ENCODE results near the gene UGP2. TPM values are rescaled to one million over a fixed set of nuclear protein-coding genes. Genes with fewer than 3 reads are reported as not detected.
"Not testable (repeated sequence)": the region's sequence is repeated elsewhere in the genome, so short reads cannot be mapped to it uniquely, and the experiment has no call there.

Gene UGP2
- polyA plus RNA-seq, result 100 to 1,000 TPM in 2 of 3 donors, 10 to 100 TPM in 1; 54.4 to 234 (median 171) TPM

DNA sequence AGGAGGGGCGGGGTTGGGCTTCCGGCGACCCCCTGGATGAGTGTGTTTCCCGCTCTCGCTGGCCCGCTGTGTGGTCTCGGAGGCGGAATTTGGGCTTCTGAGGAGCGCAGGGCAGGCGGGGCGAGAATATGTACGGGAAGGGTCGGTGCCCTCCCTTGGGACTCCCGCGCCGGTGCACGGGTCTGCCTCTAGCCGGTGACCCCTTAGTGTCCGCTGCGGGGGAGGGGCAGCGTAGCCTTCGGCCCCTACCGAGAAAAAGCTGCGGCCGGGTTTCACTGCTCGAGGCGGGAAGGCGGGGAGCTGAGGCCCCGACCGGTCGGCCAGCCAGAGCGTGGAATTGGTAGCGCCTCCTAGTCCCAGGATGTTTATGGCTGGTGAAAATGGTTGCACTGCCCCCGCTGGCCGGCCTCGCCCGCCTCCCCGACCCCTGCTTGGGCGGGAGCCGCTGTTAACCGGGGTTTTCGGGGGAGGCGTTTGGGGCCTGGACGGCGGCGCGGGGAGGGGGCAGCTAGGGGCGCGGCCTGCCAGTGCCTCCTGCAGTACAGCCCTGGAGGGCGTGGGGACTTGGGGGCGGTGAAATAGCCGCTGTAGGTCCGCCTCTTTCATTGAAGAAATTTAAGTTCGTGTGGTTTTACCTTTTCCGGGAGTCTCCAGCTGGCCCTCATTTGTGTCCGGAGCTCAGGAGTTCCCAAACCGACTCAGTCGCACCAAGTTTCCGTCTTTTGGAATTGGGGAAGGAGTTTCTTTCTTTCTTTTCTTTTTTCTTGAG, at the start of gene UGP2:
UGP2 (plus strand) TSS at position 643 of the 769 bp plus-strand sequence. CDS start 290 bp downstream, outside the sequence.
- peak within 1 kb of the TSS; percentile 89 for H3K27ac ChIP-seq (ENCODE audit: low read depth, low read length)
- WGBS, 3 donors, result 0 to 1% (median 0%) methylated on average over 56 to 59 of the region's 59 CpGs

DNA sequence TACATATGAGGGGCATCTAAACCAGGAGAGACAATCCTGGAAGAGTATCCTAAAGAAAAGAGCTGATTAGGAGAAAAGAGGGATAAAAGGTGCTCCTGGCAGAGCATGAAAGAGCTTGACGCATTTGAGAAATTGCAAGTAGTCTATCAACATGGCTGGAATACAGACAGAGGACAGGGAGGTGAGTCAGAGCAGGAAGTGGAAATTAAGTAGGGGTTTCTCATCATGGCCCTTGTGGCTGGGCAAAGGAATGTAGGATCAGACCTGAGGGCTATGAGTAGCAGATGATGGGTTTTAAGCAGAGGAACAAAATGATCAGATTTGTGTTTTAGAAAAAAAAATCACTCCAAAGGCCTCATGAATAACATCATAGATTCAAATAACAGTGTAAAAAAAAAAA, 49.2 kb upstream of the UGP2 start:
- H3K27ac ChIP-seq (ENCODE audit: low read depth, low read length), result no peak overlapping the region
- 92 to 100% (median 97%) methylated on average over 1 of the region's 1 CpG for WGBS, 3 donors

DNA sequence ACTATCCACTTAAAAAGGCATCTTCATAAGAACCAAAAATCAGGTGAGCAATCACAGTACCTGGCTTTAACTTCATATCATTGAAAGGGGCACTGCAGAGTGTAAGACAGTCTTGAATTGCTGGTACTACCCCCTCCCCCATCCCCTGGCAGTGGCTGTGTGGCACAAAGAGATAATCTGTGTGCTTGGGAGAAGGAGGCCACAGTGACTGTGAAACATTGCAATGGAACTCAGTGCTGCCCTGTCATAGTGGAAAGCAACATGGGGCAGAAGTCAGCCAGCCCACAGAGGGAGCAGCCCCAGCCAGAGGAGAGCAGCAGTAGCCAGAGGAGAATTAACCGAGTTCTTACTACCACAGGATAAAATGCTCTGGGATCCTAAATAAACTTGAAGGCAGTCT, 45.3 kb upstream of the UGP2 start:
- WGBS, 3 donors, result 93 to 100% (median 96%) methylated on average over 1 of the region's 1 CpG
- no peak overlapping the region for H3K27ac ChIP-seq (ENCODE audit: low read depth, low read length)

DNA sequence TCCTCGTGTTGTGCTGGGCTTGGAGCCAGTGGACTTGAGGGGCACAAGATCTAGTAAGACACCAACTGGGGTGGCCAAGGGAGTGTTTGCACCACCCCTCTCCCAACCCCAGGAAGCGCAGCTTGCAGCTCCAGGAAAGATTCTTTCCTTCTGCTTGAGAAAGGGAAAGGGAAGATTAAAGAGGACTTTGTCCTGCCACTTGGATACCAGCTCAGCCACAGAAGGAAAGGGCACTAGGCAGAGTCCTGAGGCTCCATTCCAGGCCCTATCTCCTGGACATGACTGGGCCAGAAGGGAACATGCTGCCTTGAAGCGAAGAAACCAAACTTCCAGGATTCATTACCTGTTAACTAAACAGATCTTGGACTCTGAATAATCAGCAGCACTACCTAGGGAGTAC, 44.9 kb upstream of the UGP2 start:
- WGBS, 3 donors, result 92 to 98% (median 94%) methylated on average over 3 of the region's 3 CpGs
- H3K27ac ChIP-seq (ENCODE audit: low read depth, low read length), result no peak overlapping the region

DNA sequence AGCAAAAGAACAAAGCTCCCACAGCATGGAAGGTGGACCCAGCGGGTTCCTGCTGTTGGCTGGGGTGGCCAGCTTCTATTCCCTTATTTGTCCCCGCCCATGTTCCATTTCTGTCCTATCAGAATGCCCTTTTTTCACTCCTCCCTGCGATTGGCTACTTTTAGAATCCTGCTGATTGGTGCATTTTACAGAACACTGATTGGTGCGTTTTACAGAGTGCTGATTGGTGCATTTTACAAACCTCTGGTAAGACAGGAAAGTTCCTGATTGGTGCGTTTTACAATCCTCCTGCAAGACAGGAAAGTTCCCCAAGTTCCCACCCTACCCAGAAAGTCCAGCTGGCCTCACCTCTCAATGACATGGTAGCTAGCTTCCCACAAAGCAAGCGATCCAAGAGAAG, 40.2 kb upstream of the UGP2 start:
- H3K27ac ChIP-seq (ENCODE audit: low read depth, low read length), result no peak overlapping the region
- 92 to 95% (median 93%) methylated on average over 6 of the region's 6 CpGs for WGBS, 3 donors

DNA sequence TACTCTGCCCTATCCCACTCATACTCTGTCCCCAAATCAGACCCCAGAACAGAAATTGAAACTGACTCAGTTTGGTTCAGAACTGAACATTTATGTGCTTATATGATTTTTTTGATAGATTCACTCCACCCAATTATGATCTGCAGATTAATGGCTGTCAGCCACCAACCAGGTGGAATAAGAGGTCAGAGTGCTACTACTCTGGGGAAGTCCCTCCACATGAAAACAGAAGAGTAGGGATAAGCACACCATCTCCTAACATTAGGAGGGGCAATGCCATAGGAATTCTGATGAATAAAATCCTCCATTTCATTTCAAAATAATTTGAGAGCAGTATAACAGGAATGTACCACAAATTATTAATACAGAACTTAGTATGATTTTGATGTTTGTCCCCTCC, 36.3 kb upstream of the UGP2 start:
- H3K27ac ChIP-seq (ENCODE audit: low read depth, low read length), result no peak overlapping the region

DNA sequence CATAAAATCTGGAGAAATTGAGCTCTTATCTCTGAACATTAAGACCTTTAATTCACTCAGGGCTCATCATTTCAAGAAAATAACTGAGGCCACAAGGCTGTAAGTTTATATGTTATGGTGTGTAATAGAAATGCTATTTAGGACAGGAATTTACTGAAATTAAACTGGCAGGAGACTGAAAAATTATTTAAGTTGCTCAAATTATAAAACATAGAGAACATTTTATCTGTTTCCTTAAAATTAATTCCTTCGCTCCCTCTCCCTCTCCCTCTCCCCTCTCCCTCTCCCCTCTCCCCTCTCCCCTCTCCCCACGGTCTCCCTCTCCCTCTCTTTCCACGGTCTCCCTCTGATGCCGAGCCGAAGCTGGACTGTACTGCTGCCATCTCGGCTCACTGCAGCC, 33.7 kb upstream of the UGP2 start:
- H3K27ac ChIP-seq (ENCODE audit: low read depth, low read length), result not testable (repeated sequence)
- 86 to 100% (median 100%) methylated on average over 1 of the region's 6 CpGs for WGBS, 3 donors

DNA sequence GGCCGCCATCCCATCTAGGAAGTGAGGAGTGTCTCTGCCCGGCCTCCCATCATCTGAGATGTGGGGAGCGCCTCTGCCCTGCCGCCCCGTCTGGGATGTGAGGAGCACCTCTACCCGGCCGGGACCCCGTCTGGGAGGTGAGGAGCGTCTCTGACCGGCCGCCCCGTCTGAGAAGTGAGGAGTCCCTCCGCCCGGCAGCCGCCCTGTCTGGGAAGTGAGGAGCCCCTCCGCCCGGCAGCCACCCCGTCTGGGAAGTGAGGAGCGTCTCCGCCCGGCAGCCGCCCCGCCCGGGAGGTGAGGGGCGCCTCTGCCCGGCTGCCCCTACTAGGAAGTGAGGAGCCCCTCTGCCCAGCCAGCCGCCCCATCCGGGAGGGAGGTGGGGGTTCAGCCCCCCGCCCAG, 32.8 kb upstream of the UGP2 start:
- WGBS, 3 donors, result 95 to 96% (median 96%) methylated on average over 19 to 29 of the region's 29 CpGs
- not testable (repeated sequence) for H3K27ac ChIP-seq (ENCODE audit: low read depth, low read length)

DNA sequence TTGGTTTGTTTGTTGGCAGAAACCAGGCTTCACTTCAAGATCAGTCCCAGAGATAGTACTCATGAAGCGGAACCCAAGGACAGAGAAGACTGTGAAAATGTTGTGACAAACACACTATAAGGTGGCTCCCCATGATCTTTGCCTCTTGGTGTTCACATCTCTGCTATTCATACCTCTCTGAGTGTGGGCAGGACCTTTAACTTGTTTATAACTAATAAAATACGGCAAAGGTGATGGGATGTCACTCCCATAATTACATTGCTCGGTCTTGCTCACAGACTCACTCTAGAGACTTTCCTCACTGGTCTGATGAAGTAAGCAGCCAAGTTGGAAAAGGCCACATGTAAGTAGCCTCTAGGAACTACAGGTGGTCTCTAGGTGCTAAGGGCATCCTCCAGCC, 30.6 kb upstream of the UGP2 start:
- 93 to 97% (median 96%) methylated on average over 3 of the region's 3 CpGs for WGBS, 3 donors
- no peak overlapping the region for H3K27ac ChIP-seq (ENCODE audit: low read depth, low read length)

DNA sequence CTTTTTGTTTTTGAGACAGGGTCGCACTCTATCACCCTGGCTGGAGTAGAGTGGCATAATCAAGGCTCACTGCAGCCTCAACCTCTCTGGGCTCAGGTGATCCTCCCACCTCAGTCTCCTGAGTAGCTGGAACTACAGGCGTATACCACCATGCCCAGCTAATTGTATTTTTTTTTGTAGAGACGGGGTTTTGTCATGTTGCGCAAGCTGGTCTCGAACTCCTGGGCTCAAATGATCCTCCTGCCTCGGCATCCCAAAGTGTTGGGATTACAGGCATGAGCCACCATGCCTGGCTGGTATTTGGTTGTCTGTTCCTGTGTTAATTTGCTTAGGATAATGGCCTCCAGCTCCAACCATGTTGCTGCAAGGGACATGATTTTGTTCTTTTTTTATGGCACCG, 29.8 kb upstream of the UGP2 start:
- 94 to 98% (median 98%) methylated on average over 7 of the region's 7 CpGs for WGBS, 3 donors
- H3K27ac ChIP-seq (ENCODE audit: low read depth, low read length), result not testable (repeated sequence)

DNA sequence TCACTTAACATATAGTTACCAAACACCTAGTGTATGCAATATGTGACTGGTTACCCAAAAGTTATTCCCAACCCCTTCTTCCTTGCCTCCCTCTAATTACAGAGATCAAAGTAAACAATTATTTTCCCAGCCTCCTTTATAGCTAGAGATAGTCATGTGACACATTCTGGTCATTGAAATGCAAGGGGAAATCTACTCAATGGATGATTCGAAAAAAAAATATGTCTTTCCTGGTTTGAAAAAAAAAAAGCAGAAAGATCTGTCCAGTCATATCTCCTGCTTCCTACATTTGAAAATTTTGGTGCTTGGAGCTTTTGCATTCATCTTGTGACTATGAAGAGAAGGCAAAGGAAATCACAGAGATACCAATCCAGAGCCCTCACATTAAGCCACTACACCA, 27.6 kb upstream of the UGP2 start:
- no peak overlapping the region for H3K27ac ChIP-seq (ENCODE audit: low read depth, low read length)
- WGBS, 3 donors, result 73 to 82% (median 80%) methylated on average over 1 of the region's 1 CpG

DNA sequence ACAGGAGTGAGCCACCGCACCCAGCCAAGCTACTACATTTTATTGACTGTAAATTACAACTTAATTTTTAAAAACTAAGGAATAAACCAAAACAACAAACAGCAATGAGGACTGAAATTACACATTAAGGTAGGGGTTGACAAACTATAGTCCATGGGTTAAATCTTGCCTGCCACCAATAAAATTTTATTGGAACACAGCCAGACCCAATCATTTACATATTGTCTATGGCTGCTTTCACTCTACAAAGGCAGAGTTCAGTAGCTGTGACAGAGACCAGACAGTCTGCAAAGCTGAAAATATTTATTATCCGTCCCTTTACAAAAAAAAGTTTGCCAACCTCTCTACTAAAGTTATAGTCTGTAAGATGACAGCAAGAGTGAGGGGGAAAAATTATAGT, 24.3 kb upstream of the UGP2 start:
- WGBS, 3 donors, result 45 to 74% (median 68%) methylated on average over 2 of the region's 2 CpGs
- no peak overlapping the region for H3K27ac ChIP-seq (ENCODE audit: low read depth, low read length)

DNA sequence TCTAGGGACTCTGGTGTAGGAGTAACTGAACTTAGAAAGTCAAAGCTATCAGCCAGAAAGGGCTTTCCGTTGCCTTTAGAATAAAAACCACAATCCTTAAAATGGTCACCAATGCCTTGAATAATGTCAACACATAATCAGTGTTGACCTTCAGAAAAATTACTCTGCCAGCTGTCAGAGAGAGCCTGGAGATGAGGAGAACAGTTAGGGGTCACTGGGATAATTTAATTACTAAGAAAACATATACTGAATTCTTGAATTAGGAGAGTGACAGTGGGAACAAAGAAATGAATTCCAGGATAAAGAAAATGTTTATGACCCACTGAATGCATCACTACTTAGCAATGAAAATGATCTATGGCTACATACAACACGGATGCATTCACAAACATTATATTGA, 23.4 kb upstream of the UGP2 start:
- 85 to 92% (median 91%) methylated on average over 2 of the region's 2 CpGs for WGBS, 3 donors
- H3K27ac ChIP-seq (ENCODE audit: low read depth, low read length), result no peak overlapping the region

DNA sequence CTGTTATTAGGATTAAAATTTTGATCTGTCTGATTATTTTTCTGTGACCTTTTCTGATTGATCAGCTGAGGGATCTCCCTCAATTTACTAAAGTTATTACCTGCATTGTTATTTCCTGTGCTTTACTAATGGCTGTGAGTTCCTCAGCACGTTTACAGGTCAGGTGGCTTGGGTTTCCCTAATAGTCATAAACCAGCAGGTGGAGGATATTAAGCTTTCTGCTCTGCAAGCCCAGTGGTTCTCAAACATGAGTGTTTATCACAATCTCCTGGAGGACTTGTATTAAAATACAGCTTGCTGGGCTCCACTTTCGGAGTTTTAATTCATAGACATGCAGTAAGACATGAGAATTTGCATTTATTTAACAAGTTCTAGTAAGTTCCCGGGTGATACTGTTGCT, 22.4 kb upstream of the UGP2 start:
- H3K27ac ChIP-seq (ENCODE audit: low read depth, low read length), result no peak overlapping the region
- WGBS, 3 donors, result 40 to 69% (median 63%) methylated on average over 3 of the region's 3 CpGs

DNA sequence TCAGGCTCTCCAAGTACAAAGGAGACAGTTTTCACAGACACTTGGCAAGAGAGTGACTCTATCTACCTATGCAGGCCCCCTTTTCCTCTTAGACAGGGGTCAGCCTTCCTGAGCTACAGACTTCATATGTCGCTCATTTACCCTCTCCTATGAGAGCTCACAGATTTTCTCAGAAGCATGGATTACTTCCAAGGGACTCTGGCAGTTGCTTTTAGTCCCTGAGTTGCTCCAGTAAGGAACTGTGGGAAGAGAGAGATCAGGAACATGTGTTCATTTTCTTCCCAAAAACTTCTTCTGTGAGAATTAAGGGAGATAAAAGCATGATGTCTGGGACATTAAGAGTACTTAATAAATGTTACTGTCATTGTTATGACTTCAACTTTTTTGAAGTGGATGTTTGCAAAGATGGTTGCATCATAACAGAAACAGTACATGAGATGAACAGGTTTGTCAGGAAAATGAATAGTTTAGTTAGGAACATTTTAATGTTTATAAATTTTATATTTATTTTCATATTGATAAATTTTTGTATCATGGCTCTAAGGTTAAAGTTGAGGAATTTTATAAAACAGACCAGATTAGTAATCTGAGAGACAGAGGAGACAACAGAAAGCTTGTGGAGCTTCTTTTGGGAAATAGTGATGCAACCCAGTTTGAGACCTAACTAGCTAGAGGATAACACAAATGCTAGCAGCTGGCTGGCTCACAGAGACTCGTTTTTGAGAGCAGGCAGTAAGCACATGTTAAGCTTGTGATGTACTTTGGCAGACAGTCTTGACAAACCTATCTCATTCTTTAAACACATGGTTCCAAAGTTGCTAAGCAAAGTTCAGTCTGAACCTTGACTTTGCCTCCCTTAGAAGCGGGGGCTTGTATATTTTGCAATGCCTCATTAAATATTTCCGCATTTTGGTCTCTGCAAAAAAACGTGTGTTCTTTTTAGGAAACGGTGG, 21.7 kb upstream of the UGP2 start:
- 35 to 37% (median 35%) methylated on average over 6 of the region's 6 CpGs for WGBS, 3 donors
- no peak overlapping the region for H3K27ac ChIP-seq (ENCODE audit: low read depth, low read length)

DNA sequence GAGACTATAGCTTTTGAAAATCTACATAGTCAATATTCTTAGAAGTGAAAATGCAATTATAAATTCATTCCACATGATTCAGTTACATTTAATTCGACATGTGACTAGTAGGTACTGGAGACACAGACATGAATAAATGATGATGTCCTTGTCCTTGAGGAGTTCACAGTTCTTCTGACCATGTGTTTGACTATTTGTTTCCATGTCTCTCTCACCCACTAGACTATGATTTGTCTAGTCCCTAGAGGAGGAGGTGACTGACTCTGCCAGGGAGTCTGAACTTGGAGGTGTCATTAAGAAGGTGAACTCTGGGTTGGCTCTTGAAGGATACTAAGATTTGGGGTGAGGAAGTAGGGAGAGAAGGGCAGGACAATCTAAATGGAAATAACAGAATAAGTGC, 20.7 kb upstream of the UGP2 start:
- WGBS, 3 donors, result 92 to 95% (median 95%) methylated on average over 1 of the region's 1 CpG
- H3K27ac ChIP-seq (ENCODE audit: low read depth, low read length), result no peak overlapping the region

DNA sequence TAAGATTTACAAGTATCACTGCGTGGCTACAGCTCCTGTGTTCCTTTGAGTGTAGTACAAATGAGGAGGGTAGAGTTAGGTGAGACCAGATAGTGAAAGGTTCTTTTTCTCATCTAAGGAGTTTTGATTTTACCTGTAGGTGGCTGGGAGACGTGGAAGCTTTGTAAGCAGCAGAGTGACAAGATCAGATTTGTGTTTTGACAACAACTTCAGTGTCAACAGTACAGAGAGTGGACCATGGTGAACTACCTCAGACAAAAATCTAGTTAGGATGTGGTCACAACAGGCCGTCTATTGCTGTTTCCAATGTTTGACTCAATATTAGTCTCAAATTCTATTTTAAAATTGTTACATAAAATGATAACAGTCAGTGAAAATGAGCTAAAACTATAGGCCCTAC, 20.3 kb upstream of the UGP2 start:
- WGBS, 3 donors, result 89 to 95% (median 89%) methylated on average over 3 of the region's 3 CpGs
- H3K27ac ChIP-seq (ENCODE audit: low read depth, low read length), result no peak overlapping the region

DNA sequence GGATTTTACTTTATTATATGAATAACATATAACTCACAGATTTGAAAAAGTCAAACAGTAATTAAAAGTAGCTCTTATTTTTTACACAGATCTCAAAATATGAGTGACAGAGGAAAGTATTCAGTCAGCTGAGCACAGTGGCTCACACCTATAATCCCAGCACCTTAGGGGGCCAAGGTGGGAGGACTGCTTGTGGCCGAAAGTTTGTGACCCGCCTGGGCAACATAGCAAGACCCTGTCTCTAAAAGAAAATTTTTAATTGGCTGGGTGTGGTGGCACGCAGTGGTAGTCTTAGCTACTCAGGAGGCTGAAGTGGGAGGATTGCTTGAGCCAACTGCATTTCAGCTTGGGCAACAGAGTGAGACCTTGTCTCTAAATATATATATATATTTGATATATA, 19.2 kb upstream of the UGP2 start:
- 93 to 97% (median 97%) methylated on average over 3 of the region's 3 CpGs for WGBS, 3 donors
- no peak overlapping the region for H3K27ac ChIP-seq (ENCODE audit: low read depth, low read length)

DNA sequence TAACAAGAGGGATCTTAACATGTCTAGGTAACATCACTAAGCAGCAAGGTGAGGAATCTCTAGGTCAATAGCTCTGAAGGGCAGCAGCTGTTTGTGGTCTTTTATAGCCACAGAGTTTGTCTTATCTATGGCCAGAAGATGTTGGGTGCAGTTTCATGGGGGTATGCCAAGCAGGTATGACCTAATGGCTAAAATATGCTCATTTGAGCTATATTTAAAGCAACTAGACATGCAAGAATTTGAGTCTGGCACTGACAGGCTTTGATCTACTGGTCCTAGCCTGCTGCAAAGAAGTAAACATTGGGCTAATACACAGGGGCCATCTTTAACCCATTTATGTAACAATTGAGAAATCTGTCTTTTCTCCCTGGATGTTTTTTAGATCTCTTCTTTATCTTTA, 13.9 kb upstream of the UGP2 start:
- no peak overlapping the region for H3K27ac ChIP-seq (ENCODE audit: low read depth, low read length)

DNA sequence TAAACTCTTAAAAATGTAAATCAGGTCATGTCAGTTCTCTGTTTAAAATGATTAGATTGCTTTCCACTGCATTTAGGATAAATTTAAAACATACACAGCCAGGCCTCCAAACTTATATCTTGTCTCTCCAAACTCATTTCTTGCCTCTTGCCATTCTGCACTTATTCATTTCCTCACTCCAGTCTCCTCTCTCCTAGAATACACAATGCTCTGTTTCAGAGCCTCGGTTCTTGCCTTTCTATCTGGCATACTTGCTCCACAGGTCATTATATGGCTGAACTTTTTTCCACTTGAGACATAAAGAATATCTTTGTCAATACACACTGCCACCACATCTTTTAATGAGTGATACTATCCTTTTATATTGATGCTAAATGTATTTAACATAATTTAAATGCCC, 10.5 kb upstream of the UGP2 start:
- WGBS, 3 donors, result 67 to 84% (median 81%) methylated on average over 1 of the region's 1 CpG
- no peak overlapping the region for H3K27ac ChIP-seq (ENCODE audit: low read depth, low read length)

All from adipose tissue (tissue), 3 donors.